Renal cortex interstitium (tissue), 11 donors: ENCODE results near the gene CD36. TPM values are rescaled to one million over a fixed set of nuclear protein-coding genes. Genes with fewer than 3 reads are reported as not detected.
A peak's percentile ranks its signal among the peaks of the same experiment; 100 is the strongest.

Experiments
- DNase-seq, 11 donors: peaks; one replicate each; pipeline ENCODE4 v3.0.0-alpha.2; 2013; ENCODE audit warnings: low read depth in 9 of 11, low spot score in 4 of 11; ENCODE audit errors: extremely low read depth in 1 of 11
- polyA plus RNA-seq, 3 donors: library from polyadenylated mRNA; unstranded; fragments of 120-200 nt; gene quantifications; one replicate each; pipeline ENCODE4 v1.2.1, GENCODE V29; 2013; ENCODE audit not compliant: insufficient read length in 3 of 3

CD36 gene
- polyA plus RNA-seq, 3 donors, result 15.0 to 38.2 (median 33.3) TPM

DNA sequence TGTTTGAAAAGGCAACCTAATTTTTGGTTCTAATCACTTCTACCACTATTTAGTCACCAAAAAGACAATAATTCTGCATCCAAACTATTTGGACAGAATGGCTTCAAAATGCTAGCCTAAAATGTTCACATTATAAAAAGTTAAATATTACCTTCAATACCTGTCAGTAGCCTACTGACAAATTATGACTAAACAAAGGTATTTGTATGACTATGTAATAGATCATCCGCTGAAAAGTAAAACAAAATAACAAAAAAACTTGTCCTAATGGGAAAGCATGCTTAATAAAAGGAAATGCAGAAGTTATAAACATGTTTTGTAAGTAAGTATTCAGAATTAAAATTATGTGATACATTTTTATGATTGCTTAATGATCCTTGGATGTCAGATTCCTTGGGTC is 36.6 kb downstream of the CD36 start:
- no peak for DNase-seq

DNA sequence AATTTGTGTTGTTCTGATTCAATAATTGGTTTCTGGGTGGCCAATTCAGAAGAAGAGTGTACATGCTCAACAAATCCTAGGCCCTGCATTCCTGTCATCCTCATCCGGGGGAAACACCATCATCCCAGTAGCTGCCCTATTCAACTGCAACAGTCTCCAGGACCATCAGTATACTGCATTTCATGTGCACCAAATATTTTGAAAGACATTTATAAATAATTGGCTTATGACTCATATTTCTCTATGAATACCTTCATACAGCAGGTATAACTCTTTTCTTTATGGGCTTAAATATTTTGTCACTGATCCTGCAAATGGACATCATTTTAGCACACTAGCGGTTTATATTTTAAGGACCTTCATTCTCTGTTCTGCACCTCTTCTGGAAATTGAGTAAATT is 38.0 kb downstream of the CD36 start:
- DNase-seq, result no peak

DNA sequence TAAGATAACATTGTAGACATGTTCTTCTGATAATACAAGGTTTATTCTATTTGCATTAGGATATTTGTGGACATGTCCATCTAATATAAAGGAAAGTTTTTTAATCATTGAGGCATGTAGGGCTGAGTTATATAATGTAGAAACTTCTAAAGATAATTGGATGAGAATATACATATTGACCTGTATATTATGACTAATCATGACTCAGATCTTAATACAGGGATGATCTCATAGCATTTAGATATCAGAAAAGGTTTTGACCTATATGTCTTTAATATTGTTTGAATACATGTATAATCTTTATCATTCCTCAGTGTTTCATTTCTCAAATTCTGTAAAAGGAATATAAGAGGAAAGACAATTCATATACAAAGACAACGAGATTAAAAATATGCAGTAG is 39.2 kb downstream of the CD36 start:
- DNase-seq, result no peak

DNA sequence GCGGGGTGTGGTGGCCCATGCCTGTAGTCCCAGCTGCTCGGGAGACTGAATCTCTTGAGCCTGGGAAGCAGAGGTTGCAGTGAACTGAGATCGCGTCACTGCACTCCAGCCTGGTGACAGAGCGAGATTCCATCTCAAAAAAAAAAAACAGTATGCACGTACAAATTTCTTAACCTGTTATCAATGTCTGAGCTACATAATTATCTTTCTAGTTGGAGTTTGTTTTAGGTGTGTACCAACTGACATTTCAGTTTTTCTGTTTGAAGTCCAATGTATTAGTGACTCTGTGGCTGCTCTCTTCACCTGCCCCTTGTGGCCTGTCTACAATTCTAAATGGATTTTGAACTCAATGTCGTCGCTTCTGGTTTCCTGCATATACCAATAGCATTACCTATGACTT is 40.3 kb downstream of the CD36 start:
- DNase-seq, result no peak

DNA sequence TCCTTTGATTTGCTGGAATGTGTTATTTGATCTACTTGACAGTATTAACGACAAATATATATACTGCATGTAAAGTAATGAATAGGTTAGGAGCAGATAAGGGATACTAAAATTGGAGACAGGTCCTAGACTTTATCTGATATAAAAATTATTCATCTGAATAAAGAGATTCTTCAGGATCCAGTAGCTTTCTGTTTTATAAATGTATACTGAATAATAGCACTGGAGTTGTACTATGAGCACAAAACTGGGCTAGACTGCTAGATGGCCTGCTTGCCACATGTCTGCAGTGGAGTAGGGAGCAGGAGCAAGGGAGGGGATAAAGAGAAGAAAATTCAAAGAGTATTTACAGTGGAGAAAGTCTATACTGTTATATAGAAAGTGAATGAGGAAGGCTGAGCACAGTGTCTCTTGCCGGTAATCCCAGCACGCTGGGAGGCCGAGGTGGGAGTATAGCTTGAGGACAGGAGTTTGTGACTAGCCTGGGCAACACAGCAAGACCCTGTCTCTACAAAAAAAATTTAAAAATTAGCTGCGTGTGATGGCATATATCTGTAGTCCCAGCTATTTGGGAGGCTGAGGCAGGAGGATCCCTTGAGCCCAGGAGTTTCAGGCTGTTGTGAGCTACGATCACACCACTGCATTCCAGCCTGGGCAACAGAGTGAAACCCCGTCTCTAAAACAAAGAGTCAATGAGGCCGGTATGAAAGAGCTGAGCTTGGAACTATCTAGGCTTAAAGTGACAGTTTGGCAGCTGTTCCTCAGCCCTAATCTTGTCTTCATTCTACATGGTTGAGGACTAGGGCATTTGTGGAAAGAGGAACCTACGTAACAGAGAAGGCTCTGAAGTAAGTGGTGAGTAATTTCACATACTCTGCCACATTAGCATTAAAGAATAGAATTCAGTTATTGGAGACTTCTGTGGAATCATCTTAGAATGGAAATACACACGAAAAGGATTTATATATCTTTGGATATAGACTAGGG is 41.8 kb downstream of the CD36 start:
- DNase-seq, result no peak

DNA sequence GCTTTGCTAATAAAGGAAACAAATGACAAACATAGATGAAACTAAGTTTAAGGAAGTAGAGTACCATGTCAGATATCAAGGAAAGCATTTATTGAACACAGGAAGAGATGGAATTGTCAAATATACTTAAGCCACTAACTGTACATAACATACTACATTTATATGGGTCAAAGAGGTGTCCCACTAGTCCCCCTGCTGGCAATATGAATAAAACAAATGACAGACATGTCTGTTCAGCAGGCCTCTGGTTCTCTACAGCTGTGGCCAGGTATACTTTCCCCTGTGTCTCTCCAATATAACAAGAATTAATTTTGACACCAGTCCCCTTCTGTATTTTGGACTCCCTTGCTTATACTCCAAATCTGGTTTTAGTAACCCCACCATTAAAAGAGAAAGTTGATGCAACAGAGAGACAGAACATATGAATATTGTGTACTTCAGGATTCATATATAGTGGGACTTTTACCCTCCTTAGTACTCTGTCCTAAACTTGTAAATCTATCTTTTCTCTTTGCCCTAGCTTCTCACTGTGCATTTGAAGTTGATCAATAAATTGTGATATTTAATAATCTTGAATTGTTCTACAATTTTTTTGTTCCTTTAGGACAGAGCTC is 42.9 kb downstream of the CD36 start:
- DNase-seq, result peak in 1 of 11 donors; percentile 8

DNA sequence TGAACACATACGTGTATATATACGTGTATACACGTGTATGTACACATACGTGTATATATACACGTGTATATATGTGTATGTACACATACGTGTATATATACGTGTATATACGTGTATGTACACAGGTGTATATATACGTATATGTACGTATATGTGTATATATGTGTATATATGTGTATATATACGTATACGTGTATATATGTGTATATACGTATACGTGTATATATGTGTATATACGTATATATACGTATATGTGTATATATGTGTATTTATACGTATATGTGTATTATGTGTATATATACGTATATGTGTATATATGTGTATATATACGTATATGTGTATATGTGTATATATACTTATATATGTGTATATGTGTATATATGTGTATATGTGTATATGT is 44.3 kb downstream of the CD36 start:
- no peak for DNase-seq

DNA sequence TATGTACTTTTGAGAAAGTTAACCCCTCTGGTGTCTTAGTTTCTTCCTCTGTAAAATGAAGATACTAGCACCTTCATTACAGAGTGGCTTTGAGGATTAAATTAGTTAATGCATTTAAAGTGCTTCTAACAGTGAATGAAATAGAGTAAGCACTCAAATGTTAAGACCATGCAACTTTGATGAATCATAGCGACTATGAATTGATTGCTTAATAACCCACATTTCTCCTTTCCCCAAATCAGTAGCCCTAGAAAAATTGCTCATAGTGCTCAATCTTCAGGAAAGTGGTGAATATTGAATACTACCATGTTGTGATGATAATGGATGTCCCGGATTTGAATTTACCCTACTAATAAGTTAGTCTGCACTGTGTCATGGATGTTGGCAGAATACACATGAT is 48.1 kb downstream of the CD36 start:
- DNase-seq, result no peak

DNA sequence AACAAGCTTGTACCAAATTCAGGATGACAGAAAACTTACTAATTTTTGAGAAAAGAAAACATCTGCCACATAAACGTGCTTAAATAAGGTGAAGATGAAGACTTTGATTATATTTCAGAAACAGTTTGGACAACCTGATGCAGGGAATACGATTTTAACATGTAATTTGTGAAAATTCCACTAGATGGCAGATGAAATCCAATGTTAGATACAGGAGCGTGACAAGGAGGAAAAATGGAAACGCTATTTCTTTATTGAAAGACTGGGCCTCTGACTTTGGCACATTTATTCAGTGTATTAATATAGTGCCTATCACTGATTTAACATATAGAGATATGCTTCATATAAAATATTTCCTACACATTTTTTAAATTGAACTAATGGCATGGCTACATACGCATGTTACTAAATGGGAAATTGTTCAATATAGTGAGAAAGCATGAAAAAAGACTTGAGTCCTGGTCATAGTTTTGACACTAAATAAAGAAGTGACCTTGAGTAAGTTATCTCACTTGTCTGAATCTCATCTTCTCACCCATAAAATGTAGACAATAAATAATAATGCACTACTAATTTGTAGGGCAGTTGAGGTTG is 60.7 kb downstream of the CD36 start:
- peak; percentile 19 to 64 (median 38) for DNase-seq

DNA sequence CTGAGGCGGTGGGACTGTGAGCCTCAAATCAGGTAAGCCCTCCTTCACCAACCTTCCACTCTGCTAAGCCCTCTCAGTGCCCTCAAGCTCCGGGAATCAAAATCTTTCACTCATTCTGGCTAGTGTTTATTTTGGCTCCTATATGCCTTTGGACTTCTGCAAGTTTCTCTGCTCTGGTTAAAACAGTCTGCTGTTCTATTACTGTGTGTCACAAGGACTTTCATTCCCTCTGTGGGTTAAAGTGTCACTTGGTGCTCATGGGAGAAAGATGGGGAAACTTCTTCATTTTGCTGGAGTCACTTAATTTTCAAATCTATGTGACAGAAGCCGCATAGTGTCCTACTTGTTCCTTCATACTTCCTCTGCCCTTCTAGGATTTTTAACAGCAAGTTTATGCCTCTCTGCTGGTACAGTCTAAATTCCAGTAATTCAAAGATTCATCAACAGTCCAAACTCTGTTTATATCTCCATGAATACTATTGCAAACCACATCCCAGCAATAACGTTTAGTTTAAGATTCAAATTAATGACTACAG is 61.3 kb downstream of the CD36 start:
- no peak for DNase-seq

DNA sequence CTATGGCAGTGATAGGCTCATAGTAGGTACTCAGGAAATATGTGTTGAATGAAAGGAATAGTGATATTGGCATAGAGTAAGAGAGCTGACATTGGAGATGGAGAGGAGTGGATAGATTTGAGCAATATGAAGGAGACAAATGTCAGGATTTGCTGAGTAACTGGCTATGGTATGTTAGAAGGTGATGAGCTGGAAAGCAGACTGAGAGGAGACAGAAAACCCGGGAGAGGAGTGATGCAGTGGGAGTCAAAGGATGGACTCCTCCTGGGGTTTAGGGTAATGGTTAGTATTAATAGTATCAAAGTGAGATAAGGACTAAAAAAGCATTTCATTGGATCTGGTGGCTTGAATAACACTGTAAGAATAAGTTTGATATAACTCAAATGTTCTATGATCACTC is 64.8 kb downstream of the CD36 start:
- no peak for DNase-seq

DNA sequence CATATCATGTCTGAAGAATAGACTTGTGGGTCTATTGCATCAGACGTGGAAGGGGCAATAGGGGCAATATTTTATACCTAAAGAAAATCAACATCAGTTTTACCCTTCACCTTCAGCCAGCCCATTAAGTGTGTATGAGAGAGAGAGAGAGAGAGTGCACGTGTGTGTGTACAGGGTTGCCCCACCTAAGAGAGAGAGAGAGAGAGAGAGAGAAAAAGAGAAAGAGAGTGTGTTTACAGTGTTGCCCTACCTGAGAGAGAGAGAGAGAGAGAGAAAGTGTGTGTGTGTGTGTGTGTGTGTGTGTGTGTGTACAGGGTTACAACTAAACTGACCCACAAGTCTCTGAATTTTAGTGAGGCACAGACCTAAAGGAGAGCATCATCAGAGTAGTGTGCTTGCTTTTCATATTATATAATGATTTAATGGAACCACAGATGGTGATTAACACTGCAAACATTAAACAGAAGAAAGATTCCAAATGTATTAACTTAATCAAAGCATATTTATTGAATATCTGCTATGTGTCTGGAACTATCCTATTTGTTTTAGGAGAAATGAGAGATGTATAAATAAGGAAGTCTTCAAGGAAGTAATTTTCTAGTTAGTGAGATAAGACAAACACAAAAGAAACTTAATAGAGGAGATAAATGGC is 66.8 kb downstream of the CD36 start:
- no peak for DNase-seq

DNA sequence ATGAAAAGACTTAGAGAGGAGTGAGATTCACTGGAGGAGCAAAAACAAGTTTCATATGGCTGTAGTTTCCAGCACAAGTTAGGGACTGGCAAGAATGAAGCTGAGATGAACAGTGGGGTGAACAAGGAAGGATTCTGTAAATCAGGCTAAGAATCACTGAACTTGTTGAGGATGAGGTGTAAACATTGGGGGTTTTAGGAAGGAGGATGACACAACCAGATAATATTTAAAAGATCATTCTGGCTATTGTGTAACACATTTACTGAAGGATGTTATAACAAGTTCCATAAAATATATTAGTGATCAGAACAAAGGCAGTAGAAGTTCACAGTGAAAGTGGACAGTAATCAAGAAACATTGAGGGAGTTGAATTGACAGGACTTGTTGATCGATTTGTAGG is 68.9 kb downstream of the CD36 start:
- no peak for DNase-seq

DNA sequence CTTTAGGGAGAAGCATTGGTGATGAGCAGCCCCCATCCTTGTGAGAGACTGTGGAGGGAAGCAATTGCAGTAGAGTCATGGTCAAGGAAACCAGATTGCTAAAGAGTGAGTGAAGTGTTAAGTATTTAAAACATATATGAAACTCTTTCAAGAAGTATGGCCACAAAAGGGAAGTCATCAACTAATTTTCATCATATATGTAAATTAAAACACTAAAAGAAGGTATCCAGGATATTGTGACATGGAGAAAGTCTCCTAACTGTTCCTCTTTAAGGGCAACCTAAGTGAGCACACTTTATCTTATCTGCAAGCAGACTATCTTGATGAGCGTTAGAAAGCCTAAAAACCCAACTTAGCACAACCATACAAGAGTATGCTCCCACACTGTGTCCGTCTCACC is 69.7 kb downstream of the CD36 start:
- no peak for DNase-seq

DNA sequence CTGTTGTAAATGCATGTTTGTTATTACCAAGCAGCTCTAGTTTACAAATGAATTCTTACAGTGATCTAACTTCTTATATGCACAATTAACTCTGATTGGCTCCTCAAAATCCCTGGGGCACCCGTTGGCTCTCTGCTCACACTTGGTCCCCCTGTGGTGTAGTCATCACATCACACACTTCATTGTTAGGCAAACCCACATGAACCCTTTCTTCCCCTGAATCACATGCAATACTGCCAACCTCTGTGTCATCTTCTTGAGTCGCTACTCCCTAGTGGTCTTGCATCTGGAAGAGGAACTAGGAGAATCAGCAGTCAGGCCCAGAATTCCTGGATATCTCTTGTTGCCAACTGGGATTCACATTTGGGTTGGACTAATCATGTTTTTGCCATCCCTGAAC is 73.1 kb downstream of the CD36 start:
- DNase-seq, result no peak

DNA sequence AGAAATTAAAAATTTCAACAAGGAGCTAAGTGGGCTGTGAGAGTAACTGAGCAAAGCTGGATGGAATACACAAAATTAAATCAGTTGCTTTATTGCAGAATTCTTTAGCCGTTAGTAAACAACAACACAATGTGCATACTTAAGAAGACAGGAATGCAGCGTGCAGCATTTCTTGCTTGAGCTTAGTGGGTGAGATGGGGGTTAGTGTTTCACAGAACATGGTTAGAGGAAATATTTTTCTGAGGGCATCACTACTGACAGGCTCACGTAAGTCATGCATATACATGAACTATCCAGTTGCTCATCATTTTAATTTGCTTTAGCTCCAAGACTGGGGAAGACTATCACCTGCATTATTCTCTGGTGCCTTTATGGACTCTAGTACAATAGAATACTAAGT is 80.8 kb downstream of the CD36 start:
- no peak for DNase-seq

DNA sequence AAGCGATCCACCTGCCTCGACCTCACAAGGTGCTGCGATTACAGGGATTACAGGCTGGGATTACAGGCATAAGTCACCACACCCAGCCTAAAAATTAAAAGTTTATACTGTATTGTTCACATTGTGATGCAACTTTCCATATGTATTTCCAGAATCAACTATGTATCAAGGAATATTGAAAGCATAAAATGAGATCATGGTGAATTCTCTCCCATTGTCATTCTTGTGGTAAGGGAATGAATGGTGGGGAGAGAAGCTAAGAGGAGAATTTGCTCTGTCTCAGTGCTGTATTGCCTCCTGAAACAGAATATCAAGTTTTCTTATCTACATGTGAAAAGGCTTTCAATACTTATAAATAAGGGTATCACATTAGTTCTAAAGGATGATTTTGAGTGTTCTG is 81.7 kb downstream of the CD36 start:
- DNase-seq, result no peak

DNA sequence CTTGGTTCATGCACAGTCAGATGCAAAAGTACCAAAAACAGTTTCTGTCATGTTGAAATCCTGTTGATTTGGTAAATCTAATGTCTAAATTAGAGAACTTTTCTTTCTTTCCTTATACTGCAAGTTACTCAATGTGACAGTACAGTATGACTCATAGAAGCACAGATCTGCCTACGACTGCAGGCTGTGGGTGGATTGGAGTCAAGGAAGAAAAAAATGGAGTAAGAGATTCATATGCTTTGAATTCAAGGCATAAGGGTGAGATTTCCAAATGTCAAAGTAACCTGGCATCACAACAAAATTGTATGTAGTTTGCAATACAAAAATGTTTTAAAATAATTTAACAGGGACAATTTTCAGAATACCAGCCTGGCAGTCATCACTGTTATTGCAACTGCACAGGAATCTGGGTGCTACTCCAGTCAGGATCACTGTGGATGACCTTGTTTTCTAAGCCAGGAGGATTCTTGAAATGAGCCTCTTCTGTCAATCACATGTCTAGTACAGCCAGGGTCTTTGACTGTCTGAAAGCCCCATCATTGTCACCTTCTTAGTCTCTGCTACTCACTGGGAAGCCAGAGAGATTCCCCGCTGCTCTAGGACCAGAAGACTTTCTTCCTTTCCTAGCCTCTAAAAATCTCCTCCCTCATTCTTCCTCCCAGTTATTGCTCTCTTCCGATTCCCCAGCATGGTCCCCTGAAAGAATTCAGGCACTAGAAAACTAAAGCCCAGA is 83.6 kb downstream of the CD36 start:
- DNase-seq, result no peak
